ENCODE measurements around the gene FRAS1. TPM values are rescaled to one million over a fixed set of nuclear protein-coding genes. Genes with fewer than 3 reads are reported as not detected.
"Not testable (repeated sequence)": the region's sequence is repeated elsewhere in the genome, so short reads cannot be mapped to it uniquely, and the experiment has no call there.

FRAS1 gene
- total and polyA plus RNA-seq, 12 donors, result 0.20 to 2.3 (median 0.84) TPM

- DNase-seq, result no peak
- Histone ChIP-seq H3K36me3 (replicated peaks in 1 of 2) (no peaks in the 10 kb centered on the region), H3K4me3 (no peak overlapping the region), H3K4me1 (replicated peaks in 1 of 2) (no peaks in the 10 kb centered on the region), H3K27ac (no peak overlapping the region), H3K27me3 (no peaks in the 10 kb centered on the region), H3K9me3 (replicated peaks in 1 of 3) (no peaks in the 10 kb centered on the region)
- intact Hi-C loops (cut with DNase I), result no loop called here
- 61 to 85% (median 76%) methylated on average over 2 of the region's 2 CpGs for WGBS, 4 donors
- no peak for TF ChIP-seq CTCF (IDR thresholded peaks at IDR 0.05)
- no peak for TF ChIP-seq POLR2A (IDR thresholded peaks at IDR 0.05)
Measured at GRCh38 chr4:78205591-78205990, 148.5 kb downstream of the FRAS1 start.

GRCh38 chr4:78207541-78207940 is 150.4 kb downstream of the FRAS1 start:
- WGBS, 4 donors, result 61 to 75% (median 73%) methylated on average over 3 of the region's 3 CpGs
- Histone ChIP-seq H3K9me3 (replicated peaks in 1 of 3) (no peaks in the 10 kb centered on the region), H3K36me3 (replicated peaks in 1 of 2) (no peaks in the 10 kb centered on the region), H3K4me1 (replicated peaks in 1 of 2) (no peaks in the 10 kb centered on the region), H3K27ac (no peak overlapping the region), H3K27me3 (no peaks in the 10 kb centered on the region), H3K4me3 (no peak overlapping the region)
- DNase-seq, result no peak
- intact Hi-C loops (cut with DNase I), result no loop called here
- TF ChIP-seq POLR2A (IDR thresholded peaks at IDR 0.05), result no peak
- TF ChIP-seq CTCF (IDR thresholded peaks at IDR 0.05), result no peak

GRCh38 chr4:78207951-78208350 is 150.8 kb downstream of the FRAS1 start:
- intact Hi-C loops (cut with DNase I), result no loop called here
- DNase-seq, result no peak
- Histone ChIP-seq H3K27me3 (no peaks in the 10 kb centered on the region), H3K36me3 (replicated peaks in 1 of 2) (no peaks in the 10 kb centered on the region), H3K27ac (no peak overlapping the region), H3K9me3 (replicated peaks in 1 of 3) (no peaks in the 10 kb centered on the region), H3K4me1 (replicated peaks in 1 of 2) (no peaks in the 10 kb centered on the region), H3K4me3 (no peak overlapping the region)
- WGBS, 4 donors, result 44 to 49% (median 44%) methylated on average over 6 of the region's 6 CpGs
- no peak for TF ChIP-seq CTCF (IDR thresholded peaks at IDR 0.05)
- no peak for TF ChIP-seq POLR2A (IDR thresholded peaks at IDR 0.05)

- H3K27ac ChIP-seq; H3K4me1 ChIP-seq (replicated peaks in 1 of 2); H3K27me3 ChIP-seq; H3K4me3 ChIP-seq; DNase-seq; H3K9me3 ChIP-seq (replicated peaks in 1 of 3); H3K36me3 ChIP-seq (replicated peaks in 1 of 2); intact Hi-C loops (cut with DNase I): not testable (repeated sequence)
- 69 to 85% (median 77%) methylated on average over 4 of the region's 4 CpGs for WGBS, 4 donors
Measured at GRCh38 chr4:78208896-78209295, 151.8 kb downstream of the FRAS1 start.

GRCh38 chr4:78210694-78211410 is 153.7 kb downstream of the FRAS1 start:
- no peak overlapping the region for H3K4me3 ChIP-seq
- TF ChIP-seq POLR2A (IDR thresholded peaks at IDR 0.05) (no peak), CTCF (IDR thresholded peaks at IDR 0.05) (no peak)
- WGBS, 4 donors, result 81 to 96% (median 91%) methylated on average over 6 of the region's 6 CpGs
- H3K27ac ChIP-seq, result no peak overlapping the region
- H3K27me3 ChIP-seq, result no peaks in the 10 kb centered on the region
- no peaks in the 10 kb centered on the region for H3K4me1 ChIP-seq (replicated peaks in 1 of 2)
- DNase-seq, result no peak
- intact Hi-C loops (cut with DNase I), result no loop called here
- no peaks in the 10 kb centered on the region for H3K9me3 ChIP-seq (replicated peaks in 1 of 3)
- H3K36me3 ChIP-seq (replicated peaks in 1 of 2), result no peaks in the 10 kb centered on the region
